Activated T-cell treated with anti-CD3 and anti-CD28 coated beads, Interleukin-2, amount 50 U/mL, for 1 hour (primary cell): ENCODE results near the gene CNGB1.
"Not testable (repeated sequence)": the region's sequence is repeated elsewhere in the genome, so short reads cannot be mapped to it uniquely, and the experiment has no call there.

Experiments
- DNase-seq: peaks from one replicate; pipeline ENCODE4 v3.0.0-alpha.2; 2020

CNGB1 gene

GRCh38 chr16:57883480-57883879 is 87.4 kb downstream of the CNGB1 start:
- DNase-seq: no peak

GRCh38 chr16:57882792-57883191 is 88.1 kb downstream of the CNGB1 start:
- no peak for DNase-seq

GRCh38 chr16:57882206-57882605 is 88.7 kb downstream of the CNGB1 start:
- DNase-seq: no peak

GRCh38 chr16:57878586-57878985 is 92.3 kb downstream of the CNGB1 start:
- no peak for DNase-seq

GRCh38 chr16:57876210-57876609 is 94.7 kb downstream of the CNGB1 start:
- no peak for DNase-seq

- no peak for DNase-seq
Measured at GRCh38 chr16:57875347-57875746, 95.6 kb downstream of the CNGB1 start.

- DNase-seq: no peak
Measured at GRCh38 chr16:57873218-57873617, 97.7 kb downstream of the CNGB1 start.

GRCh38 chr16:57872764-57873163 is 98.2 kb downstream of the CNGB1 start:
- not testable (repeated sequence) for DNase-seq

- no peak for DNase-seq
Measured at GRCh38 chr16:57871456-57871855, 99.5 kb downstream of the CNGB1 start.

- DNase-seq: no peak
Measured at GRCh38 chr16:57870753-57871454, 100.0 kb downstream of the CNGB1 start.

- DNase-seq: no peak
Measured at GRCh38 chr16:57868913-57869520, 101.9 kb downstream of the CNGB1 start.

GRCh38 chr16:57867000-57867561 is 103.8 kb downstream of the CNGB1 start:
- no peak for DNase-seq

GRCh38 chr16:57866529-57866918 is 104.4 kb downstream of the CNGB1 start:
- no peak for DNase-seq

GRCh38 chr16:57865746-57866528 is 105.0 kb downstream of the CNGB1 start:
- no peak for DNase-seq

GRCh38 chr16:57863434-57864160 is 107.3 kb downstream of the CNGB1 start:
- DNase-seq: no peak

- no peak for DNase-seq
Measured at GRCh38 chr16:57862698-57863433, 108.1 kb downstream of the CNGB1 start.

GRCh38 chr16:57859331-57859730 is 111.6 kb downstream of the CNGB1 start:
- no peak for DNase-seq

GRCh38 chr16:57858635-57859034 is 112.3 kb downstream of the CNGB1 start:
- DNase-seq: no peak

GRCh38 chr16:57857991-57858390 is 112.9 kb downstream of the CNGB1 start:
- DNase-seq: not testable (repeated sequence)

- DNase-seq: no peak
Measured at GRCh38 chr16:57855188-57855587, 115.7 kb downstream of the CNGB1 start.

GRCh38 chr16:57852189-57852588 is 118.7 kb downstream of the CNGB1 start:
- no peak for DNase-seq

GRCh38 chr16:57848181-57848580 is 122.7 kb downstream of the CNGB1 start:
- no peak for DNase-seq
